CD14-positive monocyte (primary cell): ENCODE measurements around the gene CAPN14. TPM values are rescaled to one million over a fixed set of nuclear protein-coding genes. Genes with fewer than 3 reads are reported as not detected.

Experiments used
- DNase-seq, 3 donors: peaks; one replicate each; pipeline ENCODE4 v3.0.0-alpha.2; 2011 to 2022
- H2AFZ ChIP-seq: 2 replicates; pipeline ENCODE4 v1.6.0; 2012; ENCODE audit warnings: mild to moderate bottlenecking, low read depth, low read length, inconsistent platforms; ENCODE audit not compliant: insufficient read depth, poor library complexity, severe bottlenecking
- H3K27ac ChIP-seq, 2 donors: 1 replicate in 1 of 2; 2 replicates in 1 of 2; pipeline ENCODE4 v1.5.1; 2012 to 2013; ENCODE audit warnings: low read length in 2 of 2, control low read depth in 1 of 2, inconsistent platforms in 1 of 2, low read depth in 1 of 2, mild to moderate bottlenecking in 1 of 2
- H3K27me3 ChIP-seq, 2 donors: one replicate each; pipeline versions ENCODE4 v1.6.0 to v1.6.1; 2011 to 2013; ENCODE audit warnings: low read length in 2 of 2; ENCODE audit not compliant: control insufficient read depth in 2 of 2, insufficient read depth in 2 of 2
- H3K36me3 ChIP-seq, 2 donors: replicated peaks in 1 of 2; 1 replicate in 1 of 2; 2 replicates in 1 of 2; pipeline versions ENCODE4 v1.5.1 to v1.6.1; 2012 to 2013; ENCODE audit warnings: low read length in 2 of 2, control low read depth in 1 of 2, inconsistent platforms in 1 of 2, mild to moderate bottlenecking in 1 of 2; ENCODE audit not compliant: insufficient read depth in 2 of 2, control insufficient read depth in 1 of 2
- H3K4me1 ChIP-seq, 2 donors: 1 replicate in 1 of 2; 2 replicates in 1 of 2; pipeline versions ENCODE4 v1.5.1 to v1.6.1; 2012 to 2013; ENCODE audit warnings: low read length in 2 of 2, control low read depth in 1 of 2, inconsistent platforms in 1 of 2, mild to moderate bottlenecking in 1 of 2, moderate library complexity in 1 of 2; ENCODE audit not compliant: insufficient read depth in 2 of 2, control insufficient read depth in 1 of 2
- H3K4me2 ChIP-seq: replicated peaks from 2 replicates; pipeline ENCODE3; 2012; ENCODE audit warnings: low read length, moderate library complexity, mild to moderate bottlenecking; ENCODE audit not compliant: poor library complexity, severe bottlenecking; ENCODE audit errors: extremely low read depth
- H3K4me3 ChIP-seq, 3 experiments: fragments of 200-600 bp in 1 of 3; sonication (generic) in 1 of 3; replicated peaks in 1 of 3; 1 replicate in 2 of 3; 2 replicates in 1 of 3; pipeline ENCODE4 v1.5.1; 2011 to 2013; ENCODE audit warnings: low read length in 3 of 3, mild to moderate bottlenecking in 3 of 3, control low read depth in 2 of 3, low read depth in 2 of 3, inconsistent platforms in 1 of 3, moderate library complexity in 1 of 3
- H3K79me2 ChIP-seq: 2 replicates; pipeline ENCODE4 v1.6.0; 2012; ENCODE audit warnings: mild to moderate bottlenecking, control low read depth, inconsistent platforms, low read length, moderate library complexity; ENCODE audit not compliant: insufficient read depth
- H3K9ac ChIP-seq: 2 replicates; pipeline ENCODE4 v1.6.0; 2017; ENCODE audit warnings: low read length, mild to moderate bottlenecking; ENCODE audit not compliant: insufficient read depth, poor library complexity, severe bottlenecking
- H3K9me3 ChIP-seq, 2 donors: replicated peaks in 1 of 2; 1 replicate in 1 of 2; 2 replicates in 1 of 2; pipeline versions ENCODE4 v1.5.1 to v1.6.1; 2012 to 2013; ENCODE audit warnings: low read length in 2 of 2, control low read depth in 1 of 2; ENCODE audit not compliant: control insufficient read depth in 1 of 2, insufficient read depth in 1 of 2
- H4K20me1 ChIP-seq: 2 replicates; pipeline ENCODE4 v1.6.0; 2012; ENCODE audit warnings: mild to moderate bottlenecking, low read length, control low read depth, moderate library complexity; ENCODE audit not compliant: insufficient read depth
- H3K27ac Mint-ChIP-seq, 7 donors: one replicate each; pipeline ENCODE4 v1.8.0; 2020; ENCODE audit warnings: mild to moderate bottlenecking in 7 of 7, mixed read lengths in 7 of 7, moderate library complexity in 6 of 7, inconsistent platforms in 2 of 7
- H3K27me3 Mint-ChIP-seq, 3 donors: one replicate each; pipeline ENCODE4 v1.8.0; 2021 to 2022; ENCODE audit warnings: low read depth in 3 of 3, mild to moderate bottlenecking in 3 of 3, mixed read lengths in 3 of 3, moderate library complexity in 3 of 3, inconsistent platforms in 1 of 3
- H3K36me3 Mint-ChIP-seq, 2 donors: one replicate each; pipeline ENCODE4 v1.8.0; 2020; ENCODE audit warnings: mixed read lengths in 2 of 2, inconsistent platforms in 1 of 2, mild to moderate bottlenecking in 1 of 2
- H3K4me1 Mint-ChIP-seq: one replicate; pipeline ENCODE4 v1.8.0; 2020; ENCODE audit warnings: mild to moderate bottlenecking, mixed read lengths
- H3K4me3 Mint-ChIP-seq, 2 donors: one replicate each; pipeline ENCODE4 v1.8.0; 2020; ENCODE audit warnings: mild to moderate bottlenecking in 2 of 2, mixed read lengths in 2 of 2, moderate library complexity in 1 of 2
- H3K9me3 Mint-ChIP-seq, 7 donors: one replicate each; pipeline ENCODE4 v1.8.0; 2020 to 2022; ENCODE audit warnings: mixed read lengths in 7 of 7, mild to moderate bottlenecking in 6 of 7, moderate library complexity in 6 of 7, inconsistent platforms in 2 of 7
- CTCF ChIP-seq: fragments of 200-600 bp; IDR thresholded peaks from one replicate; pipeline ENCODE4 v1.8.0; 2022; ENCODE audit warnings: antibody characterized with exemption, mild to moderate bottlenecking
- WGBS: methylation state at CpG from one replicate; pipeline ENCODE4 v1.1.5; 2013; ENCODE audit warnings: missing lambda C conversion rate; ENCODE audit not compliant: insufficient coverage; 5-methylcytosine and 5-hydroxymethylcytosine counted together
- intact Hi-C, 2 donors: fragments of 100-400 bp; cut with micrococcal nuclease; formaldehyde crosslinking; loops; one replicate each; pipeline versions ENCODE4 v1.15.0 to v1.15.1; 2023
- polyA plus RNA-seq, 3 donors: library from polyadenylated mRNA; depleted of rRNA in 1 of 3; unstranded in 2 of 3; stranded (reverse) in 1 of 3; fragments of 300-500 nt in 2 of 3; fragments of >200 nt in 1 of 3; fragmentation: Illumina TruSeq in 2 of 3; gene quantifications; 1 replicate in 2 of 3; 2 replicates in 1 of 3; pipeline ENCODE4 v1.2.3, GENCODE V29; 2012 to 2021

The CAPN14 gene
- polyA plus RNA-seq, 3 donors, result not detected

DNA sequence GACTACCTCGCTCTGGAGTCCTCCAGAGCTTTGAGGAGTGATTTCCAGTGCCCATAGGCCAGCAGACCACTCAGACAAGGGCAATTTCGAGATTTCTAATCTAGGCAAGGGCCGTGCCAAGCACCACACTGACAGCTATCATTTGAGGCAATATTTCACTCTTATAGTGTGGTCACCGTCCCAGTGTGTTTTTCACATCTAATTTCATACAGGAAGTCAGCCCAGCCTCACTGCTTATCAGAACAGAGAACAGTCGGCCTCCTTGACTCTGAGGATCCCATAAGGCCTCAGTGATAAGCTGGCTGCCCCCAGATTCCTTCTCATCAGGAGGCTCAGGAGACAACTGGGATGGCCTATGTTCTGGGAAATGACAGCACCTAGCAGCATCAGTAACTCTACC lies 581 bp downstream of the CAPN14 start:
- Histone ChIP-seq H3K27ac (no peak overlapping the region), H3K27me3 (no peaks in the 10 kb centered on the region), H4K20me1 (no peaks in the 10 kb centered on the region), H2AFZ (peak overlapping the region; percentile 22), H3K4me2 (no peak overlapping the region), H3K79me2 (no peaks in the 10 kb centered on the region), H3K9ac (no peak overlapping the region), H3K4me1 (peaks cover 28 to 34% of the 10 kb centered on the region in 2 donors), H3K4me3 (no peak overlapping the region), H3K36me3 (no peaks in the 10 kb centered on the region), H3K9me3 (no peaks in the 10 kb centered on the region)
- Mint-ChIP-seq H3K36me3 (peaks cover 0 to 2% of the 10 kb centered on the region in 2 donors), H3K4me1 (peaks cover 39% of the 10 kb centered on the region), H3K9me3 (peaks cover 0 to 2% (median 0%) of the 10 kb centered on the region in 7 donors), H3K27me3 (peaks cover 1 to 5% (median 3%) of the 10 kb centered on the region in 3 donors), H3K4me3 (no peak overlapping the region), H3K27ac (no peak overlapping the region)
- DNase-seq, result no peak
- intact Hi-C loops, result no loop called here
- TF ChIP-seq CTCF, result no peak
- 29% methylated on average over 5 of the region's 5 CpGs for WGBS

DNA sequence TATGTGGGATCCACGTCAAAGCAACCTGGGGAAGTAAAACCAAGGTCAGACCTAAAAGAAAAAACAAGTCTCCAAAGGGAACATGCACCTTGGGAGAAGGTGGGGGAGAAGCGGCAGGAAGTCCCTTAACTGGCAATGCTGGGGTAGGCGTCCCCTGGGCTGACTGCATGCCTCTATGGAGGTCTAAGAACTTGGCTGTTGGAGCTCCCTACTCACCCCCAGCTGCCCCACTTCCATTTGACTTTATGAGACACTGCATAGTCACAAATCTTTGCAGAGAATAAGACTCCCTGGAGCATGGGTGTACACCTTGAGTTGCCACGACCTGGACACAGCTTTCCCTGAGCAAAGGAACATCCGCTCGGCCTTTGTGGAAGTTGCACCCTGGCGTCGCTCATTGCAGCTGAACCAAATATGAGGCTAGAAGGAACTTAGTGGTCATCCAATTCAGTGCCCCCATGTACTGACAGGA lies 2.8 kb downstream of the CAPN14 start:
- H3K79me2 ChIP-seq, result no peaks in the 10 kb centered on the region
- peak overlapping the region in 3 of 7 donors; percentile 40 to 60 (median 52) for H3K27ac Mint-ChIP-seq
- WGBS, result 88% methylated on average over 5 of the region's 8 CpGs
- peaks cover 25% of the 10 kb centered on the region for H3K4me1 Mint-ChIP-seq
- H3K27me3 Mint-ChIP-seq, result peaks cover 1 to 6% (median 5%) of the 10 kb centered on the region in 3 donors
- DNase-seq, result no peak
- H3K4me2 ChIP-seq, result no peak overlapping the region
- intact Hi-C loops, result no loop called here
- no peak overlapping the region for H3K27ac ChIP-seq
- H2AFZ ChIP-seq, result no peak overlapping the region
- peaks cover 0 to 2% (median 0%) of the 10 kb centered on the region in 7 donors for H3K9me3 Mint-ChIP-seq
- no peak overlapping the region for H3K9ac ChIP-seq
- no peaks in the 10 kb centered on the region for H3K36me3 ChIP-seq
- H3K4me3 Mint-ChIP-seq, result no peak overlapping the region
- H3K4me3 ChIP-seq, result no peak overlapping the region
- peaks cover 14 to 20% of the 10 kb centered on the region in 2 donors for H3K4me1 ChIP-seq
- H3K27me3 ChIP-seq, result no peaks in the 10 kb centered on the region
- no peaks in the 10 kb centered on the region for H3K9me3 ChIP-seq
- H4K20me1 ChIP-seq, result no peaks in the 10 kb centered on the region
- TF ChIP-seq CTCF, result no peak
- H3K36me3 Mint-ChIP-seq, result peaks cover 0 to 2% of the 10 kb centered on the region in 2 donors
